ENCODE results near the gene TOMM40L. TPM values are rescaled to one million over a fixed set of nuclear protein-coding genes. Genes with fewer than 3 reads are reported as not detected.

The TOMM40L gene
- total RNA-seq, result 11.3 TPM

- DNase-seq, result peak; percentile 98
Observed at GRCh38 chr1:161225534-161226319, at the start of gene TOMM40L. Gene TOMM40L (plus strand): TSS chr1:161226060. CDS start chr1:161226490, 430 bp downstream.

GRCh38 chr1:161176468-161177111, 49.3 kb upstream of the TOMM40L start:
- DNase-seq, result no peak

- peak; percentile 94 for DNase-seq
Observed at GRCh38 chr1:161177112-161177935, 48.5 kb upstream of the TOMM40L start, which contains the start of gene B4GALT3. Gene B4GALT3 (minus strand): TSS chr1:161177507. CDS start chr1:161176060, 1,447 bp downstream.

GRCh38 chr1:161177936-161178244, 48.0 kb upstream of the TOMM40L start:
- DNase-seq, result no peak

GRCh38 chr1:161179698-161180097, 46.2 kb upstream of the TOMM40L start:
- DNase-seq, result no peak

- no peak for DNase-seq
Observed at GRCh38 chr1:161180639-161181038, 45.2 kb upstream of the TOMM40L start.

GRCh38 chr1:161182214-161182613, 43.6 kb upstream of the TOMM40L start:
- DNase-seq, result no peak

GRCh38 chr1:161185282-161185682, 40.6 kb upstream of the TOMM40L start:
- DNase-seq, result peak; percentile 90

GRCh38 chr1:161185732-161186311, 40.0 kb upstream of the TOMM40L start:
- no peak for DNase-seq

GRCh38 chr1:161187311-161187710, 38.5 kb upstream of the TOMM40L start:
- no peak for DNase-seq

GRCh38 chr1:161188381-161188780, 37.5 kb upstream of the TOMM40L start:
- no peak for DNase-seq

- no peak for DNase-seq
Observed at GRCh38 chr1:161189036-161189435, 36.8 kb upstream of the TOMM40L start.

GRCh38 chr1:161190962-161191521, 34.8 kb upstream of the TOMM40L start:
- DNase-seq, result no peak

- DNase-seq, result no peak
Observed at GRCh38 chr1:161191971-161192370, 33.9 kb upstream of the TOMM40L start.

GRCh38 chr1:161192476-161193465, 33.1 kb upstream of the TOMM40L start:
- peak; percentile 87 for DNase-seq

- no peak for DNase-seq
Observed at GRCh38 chr1:161193561-161194235, 32.2 kb upstream of the TOMM40L start.

- DNase-seq, result no peak
Observed at GRCh38 chr1:161195171-161195570, 30.7 kb upstream of the TOMM40L start.

- no peak for DNase-seq
Observed at GRCh38 chr1:161196111-161196510, 29.7 kb upstream of the TOMM40L start.

GRCh38 chr1:161196521-161197451, 29.1 kb upstream of the TOMM40L start:
- DNase-seq, result peak; percentile 86
